Fibroblast of skin of abdomen (primary cell): Measurements from ENCODE around the gene CTU2.

ENCODE experiments used
- DNase-seq: peaks from one replicate; pipeline ENCODE4 v3.0.0-alpha.2; 2013

CTU2 gene

DNA sequence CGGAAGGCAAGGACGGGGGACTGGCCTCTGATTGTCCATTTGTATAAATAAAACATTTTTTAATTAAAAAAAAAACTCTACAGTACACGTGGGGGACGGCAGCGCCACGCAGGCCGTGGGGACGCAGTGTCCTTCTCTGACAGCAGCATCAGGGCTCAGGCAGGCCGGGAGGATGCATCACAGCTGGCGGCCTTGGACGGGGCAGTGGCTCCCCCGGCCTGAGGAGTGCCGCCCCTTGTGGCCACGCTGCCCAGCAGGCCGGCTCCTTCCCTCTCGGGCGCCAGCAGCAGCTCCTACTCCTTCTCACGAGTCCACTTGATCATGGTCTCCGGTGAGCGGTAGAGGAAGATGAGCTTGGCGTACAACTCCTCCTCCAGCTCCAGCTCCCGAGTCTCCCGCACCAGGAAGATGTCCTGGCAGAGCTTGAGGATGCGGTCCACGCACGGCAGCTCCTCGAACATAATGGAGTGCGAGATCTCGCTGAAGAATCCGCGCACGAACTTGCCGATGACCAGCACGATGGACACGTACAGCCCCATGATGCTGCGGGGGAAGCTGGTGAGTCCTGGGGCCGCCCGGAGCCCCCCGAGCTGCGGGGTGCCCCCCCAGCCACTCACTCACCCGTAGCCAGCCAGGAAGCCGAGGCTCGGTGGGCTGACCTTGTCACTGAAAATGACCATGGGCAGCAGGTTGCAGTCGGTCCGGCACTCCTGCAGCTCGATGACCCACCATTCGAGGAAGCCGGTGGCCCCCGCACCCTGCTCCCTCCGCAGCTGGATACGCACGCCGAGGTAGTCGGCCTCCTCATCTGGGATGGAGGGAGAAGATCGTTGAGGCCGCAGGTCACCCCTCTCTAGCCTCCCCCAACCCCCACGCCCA lies 9.2 kb downstream of the CTU2 start:
- DNase-seq: no peak

DNA sequence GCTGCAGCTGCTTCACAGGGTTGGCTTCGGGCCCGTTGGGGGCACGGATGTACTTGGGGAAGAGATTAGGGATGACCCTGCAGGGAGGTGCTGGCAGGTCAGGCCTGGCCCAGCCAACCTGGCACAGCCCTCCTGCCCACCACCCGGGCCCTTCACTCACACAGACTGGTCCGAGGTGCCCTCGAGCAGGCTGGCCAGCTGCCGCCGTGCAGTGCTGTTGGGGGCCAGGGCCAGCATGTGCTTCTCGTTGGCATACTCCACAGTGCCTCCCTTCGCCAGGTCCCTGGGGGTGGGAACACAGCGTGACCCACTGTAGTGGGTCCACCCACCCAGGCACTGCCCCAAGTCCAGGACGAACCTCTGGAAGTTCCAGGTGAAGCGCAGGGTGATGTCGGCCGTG lies 9.9 kb downstream of the CTU2 start:
- no peak for DNase-seq

DNA sequence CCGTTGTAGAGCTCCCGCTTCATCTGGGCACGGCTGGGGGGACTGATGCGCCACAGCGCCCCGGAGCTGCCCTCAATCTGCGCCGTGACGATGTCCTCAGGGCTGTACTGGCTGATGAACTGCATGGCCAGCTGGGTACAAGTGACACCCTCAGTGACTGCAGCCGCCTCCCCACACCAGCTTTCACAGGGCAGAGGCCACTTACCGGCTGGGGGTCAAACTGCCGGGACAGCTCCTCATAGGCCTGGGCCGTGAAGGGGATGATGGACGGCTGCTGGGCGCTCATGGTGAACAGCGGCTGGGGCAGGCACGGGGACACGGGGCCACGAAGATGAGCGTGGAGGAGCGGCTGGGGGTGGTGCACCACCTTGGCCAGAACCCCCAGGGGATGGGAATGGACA lies 10.3 kb downstream of the CTU2 start:
- no peak for DNase-seq

DNA sequence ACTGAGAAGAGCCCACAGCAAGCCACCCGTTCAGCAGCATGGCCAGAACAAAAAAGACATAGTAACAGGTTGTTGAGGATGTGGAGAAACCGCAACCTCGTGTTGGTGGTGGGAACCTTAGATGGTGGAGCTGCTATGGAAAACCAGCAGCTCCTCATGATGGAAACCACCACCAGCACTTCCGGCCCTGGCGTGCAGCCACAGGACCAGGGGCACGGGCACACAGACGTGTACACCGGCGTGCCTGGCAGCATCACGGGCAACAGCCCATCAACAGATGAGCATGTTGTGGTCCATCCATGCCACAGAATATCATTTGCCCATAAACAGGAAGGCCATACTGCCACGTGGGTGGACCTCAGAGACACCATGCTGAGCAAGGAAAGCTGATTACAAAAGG lies 11.9 kb downstream of the CTU2 start:
- DNase-seq: no peak

DNA sequence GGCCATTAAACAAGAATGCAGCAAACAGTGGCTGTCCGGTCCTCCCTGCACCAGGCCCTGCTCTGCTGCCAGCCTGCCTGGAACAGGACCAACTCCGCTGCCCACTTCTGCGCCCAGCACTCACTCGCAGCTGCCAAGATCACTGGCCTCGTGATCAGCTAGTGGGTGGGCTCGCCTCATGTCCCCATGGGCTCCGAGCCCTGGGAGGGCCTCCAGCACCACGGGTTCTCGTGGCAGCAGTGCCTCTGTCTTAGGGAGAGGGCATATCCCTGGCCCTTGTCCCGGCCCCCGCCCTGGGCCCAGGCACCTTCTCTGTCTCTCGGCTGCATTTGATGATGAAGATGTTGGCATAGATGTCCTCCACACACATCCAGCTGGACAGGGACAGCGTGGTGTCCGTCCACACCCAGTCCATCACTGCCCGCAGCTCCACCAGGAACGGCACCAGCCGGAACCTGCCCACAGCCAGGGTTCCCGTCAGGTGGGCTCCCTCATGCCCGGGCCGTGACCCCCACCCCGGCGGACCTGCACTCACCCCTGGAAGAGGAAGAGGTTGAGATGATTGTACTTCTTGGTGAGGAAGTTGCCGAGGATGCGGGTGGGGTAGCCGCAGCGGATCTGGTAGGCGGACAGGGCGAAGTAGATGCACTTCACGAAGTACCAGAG lies 13.1 kb downstream of the CTU2 start:
- DNase-seq: no peak

DNA sequence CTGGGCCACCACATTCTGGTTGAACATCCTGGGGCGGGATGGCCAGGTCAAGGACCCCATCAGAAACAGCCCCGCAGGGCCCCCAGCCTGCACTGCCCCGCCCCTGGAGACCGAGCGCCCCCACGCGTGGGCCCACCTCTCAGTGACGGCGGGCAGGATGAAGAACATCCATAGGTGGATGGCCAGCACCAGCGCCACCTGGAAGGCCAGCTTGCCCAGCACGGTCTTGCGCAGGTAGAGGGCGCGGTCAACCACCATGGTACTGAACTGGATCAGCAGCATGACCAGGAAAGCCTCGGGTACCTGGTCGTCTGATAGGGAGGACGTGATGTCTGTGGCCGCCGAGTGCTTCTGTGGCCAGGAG lies 13.6 kb downstream of the CTU2 start:
- no peak for DNase-seq

DNA sequence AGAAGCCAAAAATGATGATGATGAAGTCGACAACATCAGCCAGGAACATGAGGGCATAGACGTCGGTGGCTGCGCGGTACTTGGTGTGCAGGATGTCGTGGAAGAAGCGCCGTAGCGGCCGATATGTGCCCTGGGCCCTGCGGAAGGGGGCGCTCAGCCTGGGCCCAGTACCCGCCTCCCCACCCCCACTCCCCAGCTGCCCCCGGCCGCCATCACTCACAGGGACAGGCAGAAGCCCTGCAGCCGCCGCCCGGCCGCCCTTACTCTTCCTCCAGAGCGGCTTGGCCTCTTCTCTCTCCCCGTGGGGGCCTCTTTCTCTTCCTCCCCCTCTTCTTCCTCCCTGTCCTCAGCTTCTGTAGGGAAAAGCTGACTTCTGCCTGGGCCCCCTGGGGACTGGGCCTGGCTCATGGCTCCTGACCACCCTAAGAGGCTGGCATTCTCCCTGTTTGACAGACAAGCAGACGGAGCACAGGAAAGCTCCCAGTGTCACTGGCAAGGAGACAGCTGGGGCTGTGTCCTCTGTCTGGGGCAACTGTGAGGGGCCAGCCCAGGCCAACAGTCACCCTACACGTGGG lies 14.2 kb downstream of the CTU2 start:
- DNase-seq: no peak

DNA sequence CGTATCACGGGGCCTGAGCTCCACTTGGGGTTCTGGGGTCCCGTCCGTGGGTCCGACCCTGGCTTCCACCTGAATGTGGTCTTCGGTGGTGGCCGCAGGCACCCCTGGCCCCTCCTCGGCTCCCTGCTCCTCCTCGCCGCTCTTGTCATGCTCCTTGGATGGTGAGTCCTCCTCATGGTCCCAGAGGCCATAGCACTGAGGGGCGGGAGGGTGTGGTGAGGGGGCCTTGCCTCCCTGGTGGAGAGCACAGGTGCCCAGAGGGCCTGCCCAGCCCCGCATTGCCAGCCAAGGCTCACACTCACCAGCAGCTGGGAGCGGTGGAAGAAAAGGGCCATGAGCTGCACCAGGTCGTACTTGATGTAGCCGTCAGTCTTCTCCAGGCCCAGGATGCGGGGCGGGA lies 14.9 kb downstream of the CTU2 start:
- DNase-seq: no peak

DNA sequence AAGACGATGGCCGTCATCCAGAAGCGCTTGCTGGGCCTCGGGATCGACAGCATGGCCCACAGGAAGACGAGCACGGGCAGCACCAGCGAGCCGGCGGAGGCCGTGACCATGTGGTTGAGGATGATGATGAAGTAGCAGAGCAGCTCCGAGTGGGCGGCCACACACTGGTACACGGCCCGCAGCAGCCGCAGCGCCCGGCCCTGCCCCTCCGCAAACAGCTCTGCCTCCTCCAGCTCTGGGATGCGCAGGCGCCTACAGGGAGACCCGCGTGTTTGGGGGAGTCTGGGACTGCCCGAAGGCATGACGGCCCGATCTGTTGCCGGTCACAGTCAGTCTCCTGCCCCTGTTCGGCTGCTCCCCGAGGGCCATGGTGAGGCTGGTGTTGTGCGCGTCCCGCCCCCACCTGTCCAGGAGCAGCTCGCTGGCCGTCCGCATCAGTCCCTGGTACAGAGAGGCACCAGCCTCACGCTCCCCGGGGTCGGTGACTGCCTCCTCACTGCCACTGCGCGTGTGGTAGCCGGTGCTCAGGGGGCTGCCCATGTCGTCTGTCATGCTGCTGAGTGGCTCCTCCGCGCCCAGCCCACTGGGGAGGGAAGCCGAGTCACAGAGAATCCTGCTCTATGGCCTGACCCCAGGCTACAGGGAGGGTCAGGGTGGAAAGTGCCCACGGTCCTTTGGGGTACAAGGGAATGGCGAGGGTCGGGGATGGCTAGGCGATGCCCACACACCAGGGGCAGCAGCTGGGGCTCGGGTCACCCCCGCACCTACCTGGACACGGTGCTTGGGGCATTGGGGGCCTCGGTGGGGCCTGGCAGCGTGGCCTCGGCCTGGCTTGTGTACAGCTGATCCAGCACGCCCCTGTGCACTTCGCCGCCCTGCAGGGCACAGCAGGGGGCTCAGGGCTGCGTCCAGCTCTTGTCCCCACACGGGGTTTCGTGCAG lies 15.8 kb downstream of the CTU2 start:
- DNase-seq: no peak

DNA sequence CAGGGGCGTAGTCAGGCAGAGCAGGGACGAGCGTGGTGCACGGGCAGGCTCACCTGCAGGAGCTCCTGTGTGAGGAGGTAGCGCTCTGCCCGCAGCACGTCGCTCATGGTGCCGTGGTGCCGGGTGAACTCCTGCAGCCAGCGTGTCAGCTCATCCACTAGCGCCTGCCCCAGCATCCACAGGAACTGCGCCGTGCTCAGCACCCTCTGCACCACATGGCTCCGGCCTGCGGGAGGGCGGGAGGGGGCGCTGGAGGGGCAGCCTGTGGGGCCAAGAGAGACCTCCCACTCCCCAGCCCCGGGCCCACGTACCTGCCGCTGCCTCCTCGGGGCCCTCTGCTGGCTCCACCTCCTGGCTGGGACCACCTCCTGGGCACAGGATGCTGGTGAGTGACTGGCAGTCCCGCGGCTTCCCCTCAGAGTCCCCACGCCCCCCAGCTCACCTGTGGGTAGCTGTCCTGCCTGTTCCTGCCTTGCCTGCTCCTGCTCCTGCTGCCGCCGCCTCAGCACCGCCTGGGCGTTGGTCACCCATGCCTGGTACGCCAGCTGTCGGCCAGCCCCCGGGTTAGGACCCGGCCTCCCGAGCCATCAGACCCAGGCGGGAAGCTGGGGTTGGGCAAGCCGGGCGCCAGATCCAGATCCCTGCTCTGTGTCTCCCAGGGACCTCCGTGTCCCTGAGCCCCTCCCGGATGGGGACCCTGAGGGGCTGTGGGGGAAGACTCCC lies 16.6 kb downstream of the CTU2 start:
- DNase-seq: no peak

DNA sequence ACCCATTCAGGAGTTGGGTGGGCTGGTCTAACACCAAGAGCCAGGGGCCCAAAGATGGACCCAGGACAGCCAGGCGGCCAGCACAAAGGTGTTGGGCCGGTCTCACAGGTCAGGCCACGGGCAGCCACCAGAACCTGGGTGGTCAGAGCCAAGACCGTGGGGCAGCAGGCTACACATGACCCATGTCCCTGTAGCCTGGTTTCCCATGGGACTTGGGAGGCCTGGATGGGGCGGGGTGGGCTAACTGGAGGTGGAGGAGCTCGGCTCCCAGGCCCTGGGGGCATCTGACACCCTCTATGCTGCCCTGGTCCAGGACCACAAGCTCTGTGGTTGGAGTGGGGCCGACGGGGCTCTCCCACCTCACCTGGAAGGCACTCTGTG lies 17.2 kb downstream of the CTU2 start:
- DNase-seq: no peak

DNA sequence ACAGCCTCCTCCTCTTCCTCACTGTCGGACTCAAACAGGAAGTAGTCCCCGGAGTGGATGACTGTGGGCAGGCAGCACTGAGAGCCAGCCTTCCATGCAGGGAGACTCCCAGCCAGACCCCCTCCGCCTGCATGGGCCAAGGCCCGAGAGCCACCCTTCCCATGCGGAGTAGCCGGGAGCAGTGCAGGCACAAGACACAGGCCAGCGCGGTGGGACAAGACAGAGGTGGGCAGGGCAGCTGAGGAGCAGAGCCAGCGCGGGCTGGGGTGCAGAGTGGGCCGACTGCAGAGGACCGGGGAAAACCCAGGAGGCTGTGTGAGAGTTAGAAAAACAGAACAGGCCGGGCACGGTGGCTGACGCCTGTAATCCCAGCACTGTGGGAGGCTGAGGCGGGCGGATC lies 17.6 kb downstream of the CTU2 start:
- no peak for DNase-seq

DNA sequence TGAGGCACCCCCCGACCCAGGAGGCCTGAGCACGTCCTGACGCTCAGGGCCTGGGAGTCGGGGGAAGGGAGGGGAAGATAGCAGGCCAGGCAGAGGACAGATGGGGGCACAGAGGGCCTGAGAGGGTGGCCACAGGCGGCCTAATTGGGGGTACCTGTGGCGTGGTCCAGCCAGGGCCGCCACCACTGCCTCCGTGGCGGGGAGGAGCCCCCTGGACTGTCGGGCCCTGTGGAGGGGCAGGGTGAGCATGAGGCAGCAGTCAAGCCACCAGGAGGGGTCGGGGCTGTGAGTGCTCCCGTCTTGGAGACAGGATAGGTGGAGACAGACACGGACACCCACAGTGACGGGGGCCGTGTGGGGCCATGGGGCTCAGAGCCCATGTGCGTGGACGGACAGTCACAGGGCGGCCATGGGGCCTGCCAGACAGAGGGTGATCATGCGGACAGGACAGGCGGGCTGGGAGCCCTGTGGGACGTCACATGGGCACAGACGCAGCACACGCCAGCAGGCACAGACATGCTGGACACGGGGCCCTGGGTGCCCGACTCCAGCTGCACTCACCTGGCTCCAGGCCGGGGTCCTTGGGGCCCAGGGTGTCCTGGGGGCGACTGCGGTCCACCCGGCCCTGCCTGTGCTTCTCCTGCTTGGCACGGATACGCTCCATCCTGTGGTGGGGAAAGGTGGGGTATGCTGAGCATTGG lies 18.7 kb downstream of the CTU2 start:
- DNase-seq: no peak

DNA sequence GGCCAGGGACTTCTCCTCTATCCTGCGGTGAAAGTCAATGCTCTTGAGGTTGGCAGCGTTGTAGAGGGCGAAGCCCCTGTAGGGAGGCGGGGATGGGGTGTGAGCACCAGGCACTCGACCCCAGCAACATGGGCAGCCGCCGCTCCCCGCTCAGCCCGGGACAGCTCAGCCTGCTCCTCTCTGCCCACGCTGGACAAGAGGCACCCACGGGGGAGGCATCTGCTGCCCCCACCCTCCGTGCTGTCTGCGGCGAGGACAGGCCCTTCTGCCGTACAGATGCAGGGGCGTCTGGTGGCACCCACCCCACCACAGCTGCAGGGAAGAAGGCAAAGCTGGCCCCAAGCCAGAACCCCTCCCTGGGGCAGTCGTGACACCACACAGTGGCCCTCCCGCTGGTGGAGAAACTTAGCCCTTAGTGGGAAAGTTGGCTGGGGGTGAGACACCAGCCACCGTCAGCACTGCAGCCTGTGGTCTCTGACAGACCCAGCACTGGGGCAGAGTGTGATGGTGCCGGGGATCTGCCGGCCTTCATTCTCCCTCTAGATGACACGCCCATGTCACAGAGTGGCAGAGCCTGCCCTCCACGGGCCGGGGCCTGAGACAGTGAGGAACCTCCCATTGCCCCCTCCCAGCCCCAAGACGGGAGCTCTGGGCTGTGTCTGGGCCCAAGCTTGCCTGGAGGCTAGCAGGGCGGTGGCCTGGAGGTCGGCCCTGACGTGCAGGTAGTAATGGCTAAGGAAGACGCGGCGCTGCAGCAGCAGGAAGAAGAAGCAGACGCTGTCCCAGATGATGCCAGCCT lies 19.5 kb downstream of the CTU2 start:
- DNase-seq: no peak

DNA sequence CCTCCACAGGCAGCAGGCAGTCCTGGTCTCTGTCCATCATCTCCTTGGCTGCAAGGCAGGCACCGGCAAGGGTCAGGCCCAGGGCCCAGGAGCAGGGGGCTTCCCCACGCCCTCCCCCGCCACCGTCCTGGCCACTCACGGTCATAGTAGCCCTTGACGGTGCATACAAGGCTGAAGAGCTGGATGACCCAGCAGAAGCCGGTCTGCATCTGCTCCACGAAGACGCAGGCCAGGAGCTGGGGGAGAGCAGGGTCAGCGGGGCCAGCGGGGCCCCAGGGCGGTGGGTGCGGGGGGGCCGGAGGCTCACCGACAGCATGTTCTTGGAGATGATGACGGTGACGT lies 20.1 kb downstream of the CTU2 start:
- no peak for DNase-seq

DNA sequence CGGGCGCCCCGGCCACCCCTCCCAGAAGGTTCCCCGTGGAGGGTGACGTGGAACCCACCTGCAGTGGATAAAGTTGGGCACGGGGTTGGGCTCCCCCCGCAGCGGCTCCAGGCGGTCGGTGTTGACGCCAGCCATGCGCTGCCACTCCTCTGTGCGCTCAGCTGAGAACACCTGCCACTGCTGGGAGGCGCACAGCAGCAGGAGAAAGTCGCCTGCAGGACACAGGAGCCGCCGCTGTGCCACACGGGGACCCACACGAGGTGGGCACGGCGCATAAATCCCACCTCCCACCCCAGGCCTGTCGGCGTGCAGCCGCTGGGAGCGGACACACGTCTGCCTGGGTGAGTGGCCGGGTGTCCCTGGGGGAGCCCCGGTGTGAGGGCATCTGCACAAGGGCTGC lies 20.7 kb downstream of the CTU2 start:
- no peak for DNase-seq

DNA sequence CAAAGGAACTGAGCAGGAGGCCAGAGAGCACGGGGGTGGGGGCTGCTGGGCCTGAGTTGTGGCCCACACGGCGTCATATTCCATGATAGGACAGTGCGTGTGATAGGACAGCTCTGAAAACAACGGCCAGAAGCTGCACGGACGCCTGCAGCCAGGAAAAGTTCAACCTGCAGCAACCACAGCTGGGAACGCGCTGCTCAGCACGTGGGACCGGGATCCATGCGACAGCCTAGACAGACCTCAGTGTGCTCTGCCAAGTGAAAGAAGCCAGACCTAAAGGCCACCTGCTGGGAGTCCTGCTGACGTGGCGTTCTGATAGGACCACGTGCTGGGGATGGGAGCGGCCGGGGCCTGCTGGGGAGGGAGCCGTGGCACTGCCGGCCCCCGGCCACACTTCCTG lies 21.6 kb downstream of the CTU2 start:
- DNase-seq: no peak

DNA sequence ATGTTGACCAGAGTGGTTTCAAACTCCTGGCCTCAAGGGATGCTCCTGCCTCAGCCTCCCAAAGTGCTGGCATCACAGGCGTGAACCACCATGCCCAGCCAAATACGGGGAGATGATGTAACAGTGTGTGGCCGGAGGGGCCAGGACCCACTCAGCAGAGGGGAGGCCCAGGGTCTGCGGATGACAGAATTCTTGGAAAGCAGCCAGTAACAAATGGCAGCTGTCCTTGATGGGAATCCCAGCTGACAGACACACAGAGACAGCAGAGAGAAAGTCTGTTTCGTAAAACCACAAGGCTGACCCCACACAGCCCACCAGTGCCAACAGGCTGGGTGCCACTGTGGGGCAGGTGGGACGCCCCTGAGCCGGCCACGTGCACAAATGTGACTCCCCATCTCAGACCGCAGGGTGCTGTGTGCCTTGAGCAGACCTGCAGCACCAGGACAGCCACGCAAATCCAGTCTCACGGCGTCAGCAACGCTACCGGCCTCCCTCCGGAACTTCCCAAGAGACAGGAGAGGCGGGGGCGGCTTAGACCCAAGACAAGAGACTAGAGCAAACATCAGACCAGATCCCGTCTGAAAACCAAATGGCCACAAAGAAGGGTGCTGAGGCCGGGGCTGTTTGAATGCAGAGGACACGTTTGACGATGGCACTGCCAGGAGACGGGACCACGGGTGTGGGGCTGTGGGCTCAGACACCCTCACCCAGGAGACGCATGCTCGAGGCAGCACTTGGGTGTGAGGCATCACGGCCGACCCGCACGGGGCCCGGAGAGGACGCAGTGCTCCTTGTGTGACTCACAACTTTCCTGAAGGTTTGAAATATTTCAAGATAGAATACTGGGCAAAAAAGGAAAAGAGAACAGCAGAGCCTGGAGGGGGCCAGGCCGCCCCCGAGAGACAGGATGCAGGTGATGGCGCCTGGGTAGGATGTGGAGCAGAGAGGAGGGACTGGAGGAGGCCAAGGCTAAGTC lies 24.6 kb downstream of the CTU2 start:
- peak; percentile 37 for DNase-seq

DNA sequence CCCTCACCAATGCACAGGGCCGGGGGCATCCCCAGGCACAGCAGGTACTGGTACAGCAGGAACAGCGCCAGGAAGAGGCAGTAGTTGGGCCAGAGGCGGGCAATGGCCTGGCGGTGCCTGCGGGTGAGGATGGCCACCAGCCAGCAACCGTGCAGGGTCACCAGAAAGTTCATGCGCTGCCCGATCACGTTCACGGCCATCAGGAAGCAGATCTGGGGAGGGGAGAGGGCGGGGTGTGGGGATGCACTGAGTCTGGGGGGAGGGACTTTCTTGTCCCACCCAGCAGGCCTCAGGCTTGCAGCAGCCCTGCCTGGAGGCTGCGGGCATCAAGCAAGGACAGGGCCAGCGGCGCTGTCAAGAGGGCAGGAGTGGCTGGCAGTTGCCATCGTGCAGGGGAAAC lies 25.4 kb downstream of the CTU2 start:
- no peak for DNase-seq
